OCI-LY1 (cell line): ENCODE results near the gene PGAP6.
A peak's percentile ranks its signal among the peaks of the same experiment; 100 is the strongest.

ENCODE experiments used
- H2AFZ ChIP-seq: fragments of 200-600 bp; sonication (generic), shearing (Covaris generic); 2 replicates; pipeline ENCODE4 v1.6.0; 2014; ENCODE audit warnings: antibody characterized with exemption, mild to moderate bottlenecking, low read length
- H3F3A ChIP-seq: fragments of 200-600 bp; sonication (generic), shearing (Covaris generic); 2 replicates; pipeline ENCODE4 v1.6.0; 2014; ENCODE audit warnings: mild to moderate bottlenecking, antibody characterized with exemption, low read length, moderate library complexity; ENCODE audit not compliant: insufficient read depth
- H3K27ac ChIP-seq: fragments of 200-600 bp; sonication (generic); 2 replicates; pipeline ENCODE4 v1.5.1; 2014; ENCODE audit warnings: low read length, mixed run types, mild to moderate bottlenecking, low read depth; ENCODE audit not compliant: poor library complexity, severe bottlenecking
- H3K27me3 ChIP-seq: fragments of 200-600 bp; sonication (generic); 2 replicates; pipeline ENCODE4 v1.6.0; 2014; ENCODE audit warnings: antibody characterized with exemption, mild to moderate bottlenecking, low read length, moderate library complexity; ENCODE audit not compliant: insufficient read depth
- H3K36me3 ChIP-seq: fragments of 200-600 bp; sonication (generic); 2 replicates; pipeline ENCODE4 v1.6.1; 2014; ENCODE audit warnings: mild to moderate bottlenecking, antibody characterized with exemption, low read length, moderate library complexity, mixed read lengths; ENCODE audit not compliant: insufficient read depth
- H3K4me1 ChIP-seq: fragments of 200-600 bp; sonication (generic); 2 replicates; pipeline ENCODE4 v1.5.1; 2014; ENCODE audit warnings: mild to moderate bottlenecking, low read length, moderate library complexity; ENCODE audit not compliant: insufficient read depth, severe bottlenecking
- H3K4me2 ChIP-seq: fragments of 200-600 bp; sonication (generic), shearing (Covaris generic); 2 replicates; pipeline ENCODE4 v1.6.1; 2014; ENCODE audit warnings: low read length
- H3K4me3 ChIP-seq: fragments of 200-600 bp; sonication (generic); 2 replicates; pipeline ENCODE4 v1.5.1; 2014; ENCODE audit warnings: low read length, low read depth, mild to moderate bottlenecking, mixed read lengths; ENCODE audit not compliant: poor library complexity, severe bottlenecking
- H3K79me2 ChIP-seq: fragments of 200-600 bp; shearing (Covaris generic); 2 replicates; pipeline ENCODE4 v1.6.1; 2016; ENCODE audit warnings: mixed run types, low read length, mixed read lengths; ENCODE audit not compliant: insufficient read depth
- H3K9ac ChIP-seq: fragments of 200-600 bp; sonication (generic), shearing (Covaris generic); 2 replicates; pipeline ENCODE4 v1.6.1; 2014; ENCODE audit warnings: mild to moderate bottlenecking, low read length, mixed read lengths
- H3K9me2 ChIP-seq: fragments of 200-600 bp; sonication (generic), shearing (Covaris generic); 2 replicates; pipeline ENCODE4 v1.6.1; 2014; ENCODE audit warnings: low read depth, mild to moderate bottlenecking, low read length, mixed read lengths
- H3K9me3 ChIP-seq: fragments of 200-600 bp; shearing (Covaris generic); 2 replicates; pipeline ENCODE4 v1.6.1; 2014; ENCODE audit warnings: low read length, mixed read lengths
- H4K20me1 ChIP-seq: fragments of 200-600 bp; sonication (generic), shearing (Covaris generic); 2 replicates; pipeline ENCODE4 v1.6.0; 2016; ENCODE audit warnings: mild to moderate bottlenecking, low read length; ENCODE audit not compliant: insufficient read depth
- EZH2 ChIP-seq: fragments of 200-600 bp; sonication (generic), shearing (Covaris generic); IDR thresholded peaks from 2 replicates; pipeline ENCODE4 v1.8.0; 2017; ENCODE audit warnings: borderline replicate concordance, mixed run types, mild to moderate bottlenecking, antibody characterized with exemption, low read length, moderate library complexity, mixed read lengths
- TF ChIP-seq, protein P1 (sequence below): fragments of 200-600 bp; sonication (generic), shearing (Covaris generic); IDR thresholded peaks from 2 replicates; pipeline ENCODE4 v1.5.1; 2017; ENCODE audit warnings: mild to moderate bottlenecking, antibody characterized with exemption, low read length, moderate library complexity, mixed read lengths

PGAP6 gene

GRCh38 chr16:386641-387156 lies 4.9 kb upstream of the PGAP6 start:
- H3K36me3 ChIP-seq, result no peaks in the 10 kb centered on the region; the same call in 1 of the 2 replicates
- H3K4me1 ChIP-seq, result peaks cover 30% of the 10 kb centered on the region
- no peak for TF ChIP-seq EZH2
- TF ChIP-seq, protein P1, sequence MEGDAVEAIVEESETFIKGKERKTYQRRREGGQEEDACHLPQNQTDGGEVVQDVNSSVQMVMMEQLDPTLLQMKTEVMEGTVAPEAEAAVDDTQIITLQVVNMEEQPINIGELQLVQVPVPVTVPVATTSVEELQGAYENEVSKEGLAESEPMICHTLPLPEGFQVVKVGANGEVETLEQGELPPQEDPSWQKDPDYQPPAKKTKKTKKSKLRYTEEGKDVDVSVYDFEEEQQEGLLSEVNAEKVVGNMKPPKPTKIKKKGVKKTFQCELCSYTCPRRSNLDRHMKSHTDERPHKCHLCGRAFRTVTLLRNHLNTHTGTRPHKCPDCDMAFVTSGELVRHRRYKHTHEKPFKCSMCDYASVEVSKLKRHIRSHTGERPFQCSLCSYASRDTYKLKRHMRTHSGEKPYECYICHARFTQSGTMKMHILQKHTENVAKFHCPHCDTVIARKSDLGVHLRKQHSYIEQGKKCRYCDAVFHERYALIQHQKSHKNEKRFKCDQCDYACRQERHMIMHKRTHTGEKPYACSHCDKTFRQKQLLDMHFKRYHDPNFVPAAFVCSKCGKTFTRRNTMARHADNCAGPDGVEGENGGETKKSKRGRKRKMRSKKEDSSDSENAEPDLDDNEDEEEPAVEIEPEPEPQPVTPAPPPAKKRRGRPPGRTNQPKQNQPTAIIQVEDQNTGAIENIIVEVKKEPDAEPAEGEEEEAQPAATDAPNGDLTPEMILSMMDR, result 0 out of 2 replicates have a peak, but pooled peaks have one; percentile 21
- no peaks in the 10 kb centered on the region for H3K27me3 ChIP-seq
- no peaks in the 10 kb centered on the region for H3K79me2 ChIP-seq
- no peak overlapping the region for H3K9ac ChIP-seq
- no peaks in the 10 kb centered on the region for H4K20me1 ChIP-seq
- H3K27ac ChIP-seq, result no peak overlapping the region
- no peak overlapping the region for H3K4me3 ChIP-seq
- H3F3A ChIP-seq, result no peaks in the 10 kb centered on the region
- H2AFZ ChIP-seq, result no peak overlapping the region
- H3K9me2 ChIP-seq, result no peaks in the 10 kb centered on the region
- no peaks in the 10 kb centered on the region for H3K9me3 ChIP-seq
- no peak overlapping the region for H3K4me2 ChIP-seq

- Histone ChIP-seq H4K20me1 (no peaks in the 10 kb centered on the region), H3K4me2 (peak overlapping the region; percentile 70), H3K27ac (peak overlapping the region; percentile 91), H3F3A (no peaks in the 10 kb centered on the region), H3K4me3 (peak overlapping the region; percentile 82), H3K27me3 (no peaks in the 10 kb centered on the region), H3K9ac (peak overlapping the region; percentile 85), H3K4me1 (peaks cover 40% of the 10 kb centered on the region), H3K9me2 (no peaks in the 10 kb centered on the region), H3K9me3 (no peaks in the 10 kb centered on the region), H3K36me3 (no peaks in the 10 kb centered on the region; the same call in 1 of the 2 replicates), H3K79me2 (no peaks in the 10 kb centered on the region), H2AFZ (no peak overlapping the region)
- TF ChIP-seq, protein P1, result no peak
- TF ChIP-seq EZH2, result no peak
Observed at GRCh38 chr16:383326-384051, 1.7 kb upstream of the PGAP6 start.

DNA sequence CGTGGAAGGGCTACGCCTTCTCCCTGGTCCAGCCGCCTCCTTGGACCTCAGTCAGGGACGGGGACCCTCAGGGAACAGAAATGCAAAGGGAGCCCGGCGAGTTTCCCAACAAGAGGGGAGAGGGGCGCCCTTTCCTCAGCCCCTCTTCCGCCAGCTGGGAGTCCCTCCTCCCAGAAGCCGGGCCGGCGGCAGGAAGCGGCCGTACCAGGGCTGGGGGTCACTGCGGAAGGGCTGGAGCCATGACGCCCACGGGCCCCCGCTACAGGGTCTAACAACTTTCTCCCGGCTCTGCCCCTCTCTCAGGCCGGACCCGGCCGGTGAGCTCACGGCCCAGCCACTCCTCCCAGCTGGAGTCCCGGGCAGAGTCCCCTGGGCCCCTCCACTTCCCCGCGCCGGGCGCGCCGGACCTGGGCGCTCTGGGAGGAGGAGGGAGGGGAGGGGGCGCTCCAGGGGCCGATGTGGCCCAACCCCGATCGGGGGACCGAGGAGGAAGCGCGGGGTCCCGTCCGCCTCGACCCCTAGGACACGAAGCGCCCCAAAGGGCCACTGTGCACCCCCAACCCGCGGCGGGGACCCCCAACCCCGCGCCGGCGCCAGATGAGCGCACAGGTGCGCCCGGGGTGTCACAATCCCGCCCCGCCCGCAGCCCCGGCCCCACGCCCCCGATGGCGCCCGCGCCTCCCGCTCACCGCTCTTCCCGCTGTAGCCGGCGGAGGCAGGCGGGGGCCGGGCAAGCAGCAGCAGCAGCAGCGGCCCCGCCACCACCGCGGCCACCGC lies 578 bp downstream of the PGAP6 start:
- peak overlapping the region; percentile 97 for H3K9ac ChIP-seq
- peak overlapping the region; percentile 98 for H3K4me3 ChIP-seq
- no peaks in the 10 kb centered on the region for H4K20me1 ChIP-seq
- no peaks in the 10 kb centered on the region for H3K27me3 ChIP-seq
- no peak overlapping the region for H2AFZ ChIP-seq
- H3F3A ChIP-seq, result no peaks in the 10 kb centered on the region
- no peak overlapping the region for H3K27ac ChIP-seq
- H3K4me2 ChIP-seq, result peak overlapping the region; percentile 96
- no peaks in the 10 kb centered on the region for H3K9me3 ChIP-seq
- H3K36me3 ChIP-seq, result peaks cover 10% of the 10 kb centered on the region
- H3K4me1 ChIP-seq, result peaks cover 37% of the 10 kb centered on the region
- H3K9me2 ChIP-seq, result no peaks in the 10 kb centered on the region
- no peak for TF ChIP-seq EZH2
- H3K79me2 ChIP-seq, result no peaks in the 10 kb centered on the region
